Measurements from ENCODE around the gene AMOTL1.

DNA sequence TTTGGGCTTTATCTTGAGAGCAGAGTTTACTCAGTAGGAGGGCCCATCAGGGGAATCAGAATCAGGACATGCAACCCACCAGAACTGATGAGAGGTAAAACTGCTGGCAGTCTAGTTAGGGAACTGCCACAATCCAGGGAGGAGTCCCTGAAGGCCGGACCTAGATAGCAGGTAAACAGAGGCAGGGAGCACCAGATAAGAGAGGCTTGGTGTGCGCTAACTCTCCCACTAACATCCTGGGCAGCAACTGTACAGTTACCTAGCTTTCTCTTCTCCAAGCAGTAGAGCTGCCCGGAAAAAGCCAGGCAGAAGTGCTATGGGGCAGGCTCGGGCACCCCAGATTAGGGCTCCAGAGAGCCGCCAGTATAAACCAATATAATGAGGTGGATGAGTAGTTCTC is 865 bp upstream of the AMOTL1 start:
- TF ChIP-seq, protein P1, sequence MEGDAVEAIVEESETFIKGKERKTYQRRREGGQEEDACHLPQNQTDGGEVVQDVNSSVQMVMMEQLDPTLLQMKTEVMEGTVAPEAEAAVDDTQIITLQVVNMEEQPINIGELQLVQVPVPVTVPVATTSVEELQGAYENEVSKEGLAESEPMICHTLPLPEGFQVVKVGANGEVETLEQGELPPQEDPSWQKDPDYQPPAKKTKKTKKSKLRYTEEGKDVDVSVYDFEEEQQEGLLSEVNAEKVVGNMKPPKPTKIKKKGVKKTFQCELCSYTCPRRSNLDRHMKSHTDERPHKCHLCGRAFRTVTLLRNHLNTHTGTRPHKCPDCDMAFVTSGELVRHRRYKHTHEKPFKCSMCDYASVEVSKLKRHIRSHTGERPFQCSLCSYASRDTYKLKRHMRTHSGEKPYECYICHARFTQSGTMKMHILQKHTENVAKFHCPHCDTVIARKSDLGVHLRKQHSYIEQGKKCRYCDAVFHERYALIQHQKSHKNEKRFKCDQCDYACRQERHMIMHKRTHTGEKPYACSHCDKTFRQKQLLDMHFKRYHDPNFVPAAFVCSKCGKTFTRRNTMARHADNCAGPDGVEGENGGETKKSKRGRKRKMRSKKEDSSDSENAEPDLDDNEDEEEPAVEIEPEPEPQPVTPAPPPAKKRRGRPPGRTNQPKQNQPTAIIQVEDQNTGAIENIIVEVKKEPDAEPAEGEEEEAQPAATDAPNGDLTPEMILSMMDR (IDR thresholded peaks at IDR 0.05) = no peak
- TF ChIP-seq POLR2A (IDR thresholded peaks at IDR 0.05) = no peak

Measured in right lobe of liver (tissue), 4 donors.